HPDE6-E6E7 (cell line): Measurements from ENCODE around the gene ARG2.

Experiments used
- DNase-seq: peaks from one replicate; pipeline ENCODE4 v3.0.0; 2011; ENCODE audit warnings: missing footprints; ENCODE audit errors: extremely low spot score

The ARG2 gene

DNA sequence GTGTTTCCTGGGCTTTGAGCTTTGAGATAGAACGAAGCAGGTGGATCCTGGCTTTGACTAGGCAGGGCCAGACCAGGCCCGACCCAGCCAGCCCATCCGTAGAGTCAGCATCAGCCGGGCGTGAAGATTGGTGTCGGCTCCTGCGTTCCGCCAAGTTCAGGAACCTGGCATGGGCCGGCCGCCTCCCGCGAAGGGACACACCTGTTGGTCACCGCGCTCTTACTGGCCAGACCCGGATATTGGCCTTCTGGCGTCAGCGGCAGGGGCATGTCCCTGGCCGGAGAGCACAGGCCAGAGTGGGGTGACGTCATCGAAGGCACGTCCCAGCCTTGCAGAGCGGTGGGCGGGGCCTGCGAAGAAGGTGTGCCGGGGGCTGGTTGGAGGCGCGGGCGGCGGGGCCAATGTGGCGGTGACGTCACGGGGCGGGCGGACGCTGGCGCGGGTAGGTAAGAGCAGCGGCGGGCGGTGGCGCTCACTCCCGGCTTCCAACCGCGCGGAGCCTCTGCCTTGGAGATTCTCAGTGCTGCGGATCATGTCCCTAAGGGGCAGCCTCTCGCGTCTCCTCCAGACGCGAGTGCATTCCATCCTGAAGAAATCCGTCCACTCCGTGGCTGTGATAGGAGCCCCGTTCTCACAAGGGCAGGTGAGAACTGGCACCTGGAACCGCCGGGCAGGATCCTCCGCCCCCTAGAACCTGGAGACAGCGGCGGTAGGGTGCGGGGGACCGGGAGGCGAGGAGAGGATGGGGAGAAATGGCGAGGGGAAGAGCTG is at the start of gene ARG2:
Gene ARG2, plus strand, starts transcription at position 475 of the 771 bp plus-strand sequence. Its CDS starts 58 bp downstream, at position 533.
- peak; percentile 85 for DNase-seq

DNA sequence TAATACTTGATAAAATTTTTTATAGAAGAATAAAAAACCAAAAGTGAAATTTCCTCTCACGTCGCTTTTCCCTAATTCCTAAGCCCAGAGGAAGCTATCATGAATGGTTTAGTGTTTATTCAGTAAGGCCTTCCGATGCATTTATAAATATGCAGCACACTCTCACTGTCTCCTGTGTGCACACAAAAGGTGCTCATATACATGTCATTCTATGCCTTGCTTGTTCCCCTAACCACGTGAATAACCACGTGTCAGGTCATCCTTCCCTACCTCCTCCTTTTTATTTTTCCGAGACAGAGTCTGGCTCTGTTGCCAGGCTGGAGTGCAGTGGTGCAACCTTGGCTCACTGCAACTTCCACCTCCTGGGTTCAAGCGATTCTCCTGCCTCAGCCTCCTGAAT is 49.3 kb upstream of the ARG2 start:
- DNase-seq = no peak

DNA sequence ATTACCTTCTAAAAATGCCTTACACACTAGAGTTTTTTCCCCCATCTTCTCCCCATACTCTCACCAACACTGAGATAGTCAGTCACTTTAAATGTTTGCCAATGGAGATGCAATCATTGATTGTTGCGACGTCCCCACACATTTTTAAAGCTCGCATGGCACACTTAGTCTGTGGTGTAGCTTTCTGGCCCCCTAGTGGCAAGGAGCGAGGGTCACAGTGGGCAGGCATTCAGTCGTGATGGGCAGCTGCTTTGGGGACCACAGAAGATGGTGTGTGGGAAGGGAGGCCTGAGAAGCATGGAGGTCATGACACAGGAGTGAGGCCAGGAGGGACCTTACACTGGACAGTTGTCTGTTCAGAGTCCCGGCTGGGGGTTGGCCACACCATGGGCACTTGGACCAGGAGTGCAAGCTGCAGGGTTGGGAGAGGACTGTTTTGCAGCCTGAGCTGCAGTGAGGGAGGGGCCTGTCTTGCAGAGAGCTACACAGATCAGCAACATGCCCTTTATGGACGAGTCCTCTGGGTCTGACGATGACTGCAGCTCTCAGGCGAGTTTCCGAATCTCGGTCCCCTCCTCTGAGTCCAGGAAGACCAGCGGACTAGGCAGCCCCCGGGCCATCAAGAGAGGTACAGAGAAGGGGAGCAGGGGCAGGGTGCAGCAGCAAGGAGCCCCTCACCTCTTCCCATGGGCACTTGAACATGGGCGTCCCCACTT is 48.3 kb upstream of the ARG2 start:
- DNase-seq = peak; percentile 63

DNA sequence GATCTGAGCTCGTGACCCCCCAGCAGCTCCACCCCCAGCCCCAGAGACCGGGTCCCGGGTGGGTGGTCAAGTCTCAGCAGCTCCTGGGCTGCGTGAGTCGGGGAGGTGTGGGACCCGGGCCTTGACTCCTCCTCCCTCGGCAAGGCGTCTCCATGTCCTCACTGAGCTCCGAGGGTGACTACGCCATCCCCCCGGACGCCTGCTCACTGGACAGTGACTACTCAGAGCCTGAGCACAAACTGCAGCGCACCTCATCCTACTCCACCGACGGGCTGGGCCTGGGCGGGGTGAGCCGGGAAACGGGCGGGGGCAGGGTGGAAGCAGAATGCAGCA is 47.8 kb upstream of the ARG2 start:
- DNase-seq = no peak

DNA sequence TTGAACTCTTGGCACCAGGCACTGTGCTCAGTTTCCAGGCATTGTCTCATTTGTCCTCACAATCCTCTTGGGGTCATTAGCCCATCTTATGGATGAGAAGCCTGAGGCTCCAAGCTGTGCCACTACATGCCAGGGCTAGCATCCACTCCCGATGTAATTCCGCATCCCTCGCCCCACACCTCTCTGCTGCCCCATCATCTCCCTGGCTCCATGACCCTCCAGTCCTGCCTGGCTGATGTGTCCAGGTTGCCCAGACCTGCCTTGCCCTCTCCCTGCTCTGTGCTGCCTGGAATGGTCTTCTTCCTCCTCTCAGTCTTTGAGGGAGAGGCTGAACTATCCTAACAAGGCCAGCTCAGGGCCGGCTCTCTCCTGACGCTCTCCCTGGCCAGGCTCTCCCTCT is 47.1 kb upstream of the ARG2 start:
- no peak for DNase-seq

DNA sequence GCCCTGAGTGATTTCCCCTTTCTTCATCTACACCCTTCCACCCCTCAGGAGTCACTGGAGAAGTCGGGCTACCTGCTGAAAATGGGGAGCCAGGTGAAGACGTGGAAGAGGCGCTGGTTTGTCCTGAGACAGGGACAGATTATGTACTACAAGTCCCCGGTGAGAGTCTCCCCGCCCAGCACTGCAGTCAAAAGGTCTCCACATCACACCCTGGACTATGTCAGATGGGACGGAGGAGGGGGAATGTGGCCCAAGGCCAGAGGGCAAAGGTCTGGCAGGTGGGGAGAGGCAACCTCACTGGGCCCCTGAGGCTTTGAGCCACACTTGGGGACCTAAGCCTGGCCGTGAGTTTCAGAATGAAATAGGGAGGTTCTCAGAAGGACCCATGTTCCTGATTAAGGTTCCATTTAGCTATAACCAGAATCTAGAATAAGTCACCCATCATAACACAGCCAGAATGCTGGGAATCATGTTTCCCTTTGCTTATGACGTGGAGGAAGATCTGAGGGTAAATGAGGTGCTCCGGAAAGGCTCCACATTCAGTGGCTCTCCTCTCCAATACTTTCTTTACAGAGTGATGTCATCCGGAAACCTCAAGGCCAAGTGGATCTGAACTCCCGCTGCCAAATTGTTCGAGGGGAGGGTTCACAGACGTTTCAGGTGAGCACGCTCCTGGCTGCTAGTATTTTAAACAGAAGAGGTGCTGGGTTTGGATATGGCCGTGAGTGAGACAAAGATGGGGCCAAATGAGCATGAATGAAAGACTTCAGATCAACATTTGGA is 46.3 kb upstream of the ARG2 start:
- DNase-seq = no peak

DNA sequence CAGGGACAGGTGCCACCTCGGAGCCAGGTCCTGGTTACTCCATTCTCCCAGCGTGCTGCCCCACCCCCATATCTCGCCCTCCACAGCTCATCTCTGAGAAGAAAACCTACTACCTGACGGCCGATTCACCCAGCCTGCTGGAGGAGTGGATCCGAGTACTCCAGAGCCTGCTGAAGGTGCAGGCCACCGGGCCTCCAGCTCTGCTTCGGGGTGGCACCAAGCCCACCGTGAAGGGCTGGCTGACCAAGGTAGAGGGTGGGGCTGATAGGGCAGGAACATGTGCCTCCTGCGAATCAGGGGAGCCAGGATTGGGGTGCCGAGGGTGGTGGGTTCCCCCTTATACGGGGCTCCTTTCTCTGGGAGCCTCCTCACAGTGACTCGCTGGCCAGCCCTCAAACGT is 45.6 kb upstream of the ARG2 start:
- no peak for DNase-seq

DNA sequence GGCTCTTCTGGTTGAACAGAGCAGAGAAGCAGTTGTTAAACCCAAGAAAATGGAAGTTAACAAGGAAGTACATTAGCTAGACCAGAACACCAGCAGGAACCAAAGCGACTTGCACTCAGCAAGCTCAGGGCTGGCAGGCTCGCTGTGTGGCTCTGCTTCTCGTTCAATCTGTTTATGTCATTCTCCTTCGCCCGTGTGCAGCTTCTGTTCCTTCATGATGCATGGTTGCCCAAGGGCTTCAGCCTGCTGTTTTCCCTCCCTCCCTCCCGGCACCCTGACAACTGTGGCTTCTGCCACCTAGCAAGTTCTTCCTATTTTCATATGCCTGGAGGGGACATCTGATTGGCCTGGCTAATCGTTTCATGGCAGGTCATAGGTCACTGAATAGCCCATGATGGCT is 44.9 kb upstream of the ARG2 start:
- DNase-seq = no peak

DNA sequence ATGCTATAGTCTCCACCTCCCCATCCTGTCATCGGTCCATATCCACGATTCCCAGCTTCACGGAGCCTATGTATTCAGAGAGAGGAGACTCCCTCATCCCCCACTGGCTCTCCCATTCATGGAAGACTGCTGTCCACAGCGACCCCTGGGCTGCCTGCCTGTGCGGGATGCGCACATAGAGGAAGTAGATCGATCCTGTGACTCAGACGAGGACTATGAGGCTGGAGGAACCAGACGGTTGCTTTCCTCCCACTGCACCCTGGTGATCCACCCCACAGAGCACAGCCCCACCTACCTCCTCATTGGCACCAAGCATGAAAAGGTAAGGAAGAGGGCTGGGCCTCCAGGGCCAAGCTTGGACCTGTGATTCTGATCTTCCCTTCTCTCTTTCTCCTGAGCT is 44.0 kb upstream of the ARG2 start:
- DNase-seq = peak; percentile 67

DNA sequence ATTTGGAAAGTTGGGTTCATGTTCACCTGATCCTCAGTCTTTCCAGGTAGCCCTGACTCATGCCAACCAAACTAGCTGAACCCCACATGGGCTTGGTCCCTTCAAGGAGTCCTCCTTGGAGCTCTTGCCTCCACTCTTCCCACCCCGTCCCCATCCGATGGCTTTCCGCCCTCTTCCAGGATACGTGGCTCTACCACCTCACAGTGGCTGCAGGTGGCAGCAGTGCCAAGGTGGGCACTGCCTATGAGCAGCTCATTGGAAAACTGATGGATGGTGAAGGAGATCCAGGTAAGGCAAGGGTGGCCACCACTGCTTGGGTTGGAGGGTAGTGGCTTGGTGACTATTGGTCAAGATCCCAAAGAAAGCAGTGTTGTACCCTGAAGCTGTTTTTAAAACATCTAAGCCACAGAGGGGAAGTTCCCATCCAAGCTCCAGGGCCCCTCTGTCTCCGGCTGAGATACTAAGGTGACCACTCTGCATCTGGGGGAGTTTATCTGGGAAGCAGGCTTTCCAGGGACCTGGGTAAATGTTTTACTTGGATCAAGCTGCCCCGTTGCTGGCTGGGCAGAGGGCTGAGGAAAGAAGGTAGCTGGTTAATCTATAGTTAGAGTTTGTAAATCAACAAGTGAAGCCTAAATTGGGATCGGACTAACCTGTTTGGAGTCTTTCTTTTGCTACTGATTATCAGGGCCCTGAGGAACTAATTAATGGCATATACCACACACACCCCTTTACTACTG is 43.3 kb upstream of the ARG2 start:
- no peak for DNase-seq

DNA sequence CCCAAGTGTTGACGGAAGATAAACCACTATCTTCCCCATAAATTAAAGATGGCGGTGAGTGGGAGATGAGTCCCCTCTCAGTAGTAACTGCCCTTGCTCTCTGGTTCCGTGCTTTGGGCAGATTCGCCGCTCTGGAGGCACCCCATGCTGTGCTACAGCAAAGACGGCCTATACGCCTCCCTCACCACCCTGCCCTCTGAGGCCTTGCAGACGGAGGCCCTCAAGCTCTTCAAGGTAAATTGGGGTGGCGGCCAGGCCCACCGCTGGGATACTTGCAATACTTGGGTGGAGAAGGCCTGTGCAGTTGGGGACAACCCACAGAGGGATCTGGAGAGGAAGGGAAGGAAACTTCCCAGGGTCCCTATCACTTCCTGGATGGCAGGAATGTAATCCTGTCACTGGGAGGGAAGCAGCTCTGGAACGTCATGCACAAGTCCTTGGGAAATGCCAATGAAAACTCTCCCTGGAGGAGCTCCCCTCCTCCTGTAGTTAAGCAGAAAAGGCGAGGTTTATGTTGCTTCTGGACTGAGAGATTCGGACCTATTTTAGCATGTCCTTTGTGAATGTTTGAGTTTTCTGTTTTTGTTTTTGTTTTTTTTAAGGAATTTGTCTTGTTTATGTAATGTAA is 42.4 kb upstream of the ARG2 start:
- DNase-seq = no peak

DNA sequence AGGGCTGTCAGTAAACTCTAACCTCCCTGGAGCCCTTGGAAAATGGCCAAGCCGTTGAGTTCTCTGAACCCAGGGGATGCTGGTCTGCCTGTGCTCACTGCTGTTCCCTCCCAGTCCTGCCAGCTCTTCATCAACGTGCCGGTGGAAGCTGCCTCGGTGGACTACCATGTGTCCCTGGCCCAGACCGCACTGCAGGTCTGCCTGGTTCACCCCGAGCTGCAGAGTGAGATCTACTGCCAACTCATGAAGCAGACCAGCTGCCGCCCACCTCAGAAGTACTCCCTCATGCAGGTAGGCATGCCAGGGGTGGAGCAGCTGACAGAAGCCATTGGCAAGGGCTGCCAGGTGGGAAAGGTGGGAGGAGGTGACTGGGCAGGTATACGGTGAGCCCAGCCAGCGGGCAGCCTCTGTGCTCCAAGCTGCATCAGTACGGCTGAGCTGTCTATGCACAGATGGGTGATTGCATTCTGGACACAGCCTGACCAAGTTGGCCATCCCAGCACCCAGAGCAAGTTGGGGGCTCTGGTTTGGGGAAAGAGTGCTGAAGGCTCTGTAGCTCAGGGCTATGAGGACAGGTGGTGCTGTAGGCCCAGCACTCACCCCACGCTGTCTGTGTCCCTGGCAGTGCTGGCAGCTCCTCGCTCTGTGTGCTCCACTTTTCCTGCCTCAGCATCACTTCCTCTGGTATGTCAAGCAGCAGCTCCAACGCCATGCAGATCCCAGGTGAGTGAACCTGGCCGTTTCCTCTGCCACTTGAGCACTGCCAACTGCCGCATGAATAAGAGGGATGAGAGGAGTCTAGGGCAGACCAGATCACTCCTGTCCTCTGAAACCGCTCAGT is 41.6 kb upstream of the ARG2 start:
- DNase-seq = no peak

DNA sequence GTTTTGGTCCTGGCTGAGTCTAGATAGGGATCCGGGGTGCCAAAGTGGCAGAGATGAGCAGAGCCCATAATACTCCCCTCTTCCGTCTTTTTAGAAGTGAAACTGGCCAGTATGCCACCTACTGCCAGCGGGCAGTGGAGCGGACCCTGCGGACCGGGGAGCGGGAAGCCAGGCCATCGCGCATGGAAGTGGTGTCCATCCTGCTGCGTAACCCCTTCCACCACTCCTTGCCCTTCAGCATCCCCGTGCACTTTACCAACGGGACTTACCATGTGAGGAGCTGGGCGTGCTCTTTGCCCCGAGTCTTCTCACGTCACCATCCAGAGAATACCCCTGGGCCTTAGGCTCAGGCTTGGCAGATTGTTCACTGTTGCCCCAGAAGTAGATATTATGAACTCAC is 40.7 kb upstream of the ARG2 start:
- DNase-seq = no peak

DNA sequence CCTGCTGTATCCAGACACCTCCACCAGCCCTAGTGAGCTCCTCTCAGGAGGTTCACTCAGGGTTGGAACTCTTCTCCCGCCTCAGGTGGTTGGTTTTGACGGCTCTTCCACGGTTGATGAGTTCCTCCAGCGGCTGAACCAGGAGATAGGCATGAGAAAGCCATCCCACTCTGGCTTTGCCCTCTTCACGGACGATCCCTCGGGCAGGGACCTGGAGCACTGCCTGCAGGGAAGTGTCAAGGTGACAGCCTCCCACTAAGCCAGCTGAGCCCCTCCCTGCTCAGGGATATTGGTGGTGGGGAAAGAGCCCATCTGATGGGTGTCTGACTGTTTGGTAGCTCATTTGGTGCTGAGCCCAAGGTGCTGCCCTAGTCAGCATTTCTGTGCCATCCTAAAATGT is 40.1 kb upstream of the ARG2 start:
- no peak for DNase-seq

DNA sequence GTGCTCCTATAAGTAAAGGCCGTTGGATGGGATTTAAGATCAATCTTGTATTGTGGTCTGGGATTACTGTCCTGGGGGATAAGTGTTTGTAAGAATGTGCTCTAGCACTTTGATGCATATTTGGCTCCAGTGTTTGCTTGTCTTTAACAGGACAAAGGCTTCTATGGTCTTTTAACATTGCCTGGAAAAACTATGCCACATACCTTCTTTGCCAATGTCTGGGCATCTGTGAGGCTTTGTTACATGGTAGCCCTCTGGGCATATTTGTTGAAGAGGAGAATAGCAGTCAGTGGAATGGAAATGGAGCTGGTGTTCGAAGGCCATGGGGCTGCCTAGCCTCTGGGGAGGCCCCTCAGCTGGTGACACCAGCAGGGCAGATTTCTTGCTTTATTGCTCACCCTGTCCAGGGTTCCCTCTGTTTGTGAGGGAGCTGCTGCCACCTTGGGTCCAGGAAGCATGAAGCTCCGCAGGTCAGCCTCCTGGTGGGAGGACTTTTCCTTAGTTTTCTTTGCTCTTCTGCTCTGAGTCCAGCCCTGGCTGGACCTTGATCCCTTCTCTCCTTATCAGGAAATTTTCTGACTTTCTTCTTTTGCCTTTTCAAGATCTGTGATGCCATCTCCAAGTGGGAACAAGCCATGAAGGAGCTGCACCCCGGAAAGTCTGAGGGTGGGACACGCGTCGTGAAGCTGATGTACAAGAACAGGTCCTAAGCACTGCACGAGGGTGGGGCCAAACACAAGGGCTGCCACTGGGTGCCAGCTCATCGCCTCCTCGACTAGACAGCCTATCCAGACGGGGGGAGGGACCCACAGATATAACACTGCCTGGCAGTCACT is 39.2 kb upstream of the ARG2 start:
- DNase-seq = no peak

DNA sequence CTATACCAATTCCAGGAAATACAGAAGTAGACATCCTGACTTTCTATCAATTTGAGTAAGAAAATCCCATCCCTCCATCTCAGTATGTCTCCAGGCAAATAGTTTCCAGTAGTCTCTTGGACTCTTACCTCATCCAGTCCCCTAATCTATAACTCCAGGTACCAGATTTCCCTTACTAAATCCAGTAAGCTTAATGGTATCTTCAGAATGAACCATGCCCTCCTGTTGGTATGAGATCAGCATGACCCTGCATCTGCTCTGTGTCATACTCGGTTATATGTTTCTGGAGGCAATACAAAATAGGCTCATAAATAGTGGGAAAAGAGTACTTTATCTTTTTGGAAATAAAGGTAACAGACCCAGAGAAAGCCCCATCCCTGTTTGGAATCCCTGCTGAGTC is 38.1 kb upstream of the ARG2 start:
- DNase-seq = no peak

DNA sequence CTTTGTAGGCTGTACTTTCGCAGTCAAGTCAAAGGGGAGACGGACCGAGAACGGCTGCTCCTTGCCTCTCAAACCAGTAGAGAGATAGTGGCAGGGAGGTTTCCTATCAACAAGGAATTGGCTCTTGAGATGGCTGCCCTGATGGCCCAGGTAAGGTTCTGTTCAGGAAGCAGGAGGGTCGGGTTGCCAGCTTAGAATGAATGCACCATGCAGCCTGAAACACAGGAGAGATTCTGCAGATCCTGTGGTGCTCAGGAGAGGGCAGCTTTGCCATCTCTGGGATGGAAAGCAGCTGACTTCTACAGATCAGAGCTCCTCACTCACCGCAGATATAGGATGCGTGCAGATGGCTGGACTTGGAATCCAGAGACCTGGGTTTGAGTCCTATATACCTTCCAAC is 37.7 kb upstream of the ARG2 start:
- no peak for DNase-seq

DNA sequence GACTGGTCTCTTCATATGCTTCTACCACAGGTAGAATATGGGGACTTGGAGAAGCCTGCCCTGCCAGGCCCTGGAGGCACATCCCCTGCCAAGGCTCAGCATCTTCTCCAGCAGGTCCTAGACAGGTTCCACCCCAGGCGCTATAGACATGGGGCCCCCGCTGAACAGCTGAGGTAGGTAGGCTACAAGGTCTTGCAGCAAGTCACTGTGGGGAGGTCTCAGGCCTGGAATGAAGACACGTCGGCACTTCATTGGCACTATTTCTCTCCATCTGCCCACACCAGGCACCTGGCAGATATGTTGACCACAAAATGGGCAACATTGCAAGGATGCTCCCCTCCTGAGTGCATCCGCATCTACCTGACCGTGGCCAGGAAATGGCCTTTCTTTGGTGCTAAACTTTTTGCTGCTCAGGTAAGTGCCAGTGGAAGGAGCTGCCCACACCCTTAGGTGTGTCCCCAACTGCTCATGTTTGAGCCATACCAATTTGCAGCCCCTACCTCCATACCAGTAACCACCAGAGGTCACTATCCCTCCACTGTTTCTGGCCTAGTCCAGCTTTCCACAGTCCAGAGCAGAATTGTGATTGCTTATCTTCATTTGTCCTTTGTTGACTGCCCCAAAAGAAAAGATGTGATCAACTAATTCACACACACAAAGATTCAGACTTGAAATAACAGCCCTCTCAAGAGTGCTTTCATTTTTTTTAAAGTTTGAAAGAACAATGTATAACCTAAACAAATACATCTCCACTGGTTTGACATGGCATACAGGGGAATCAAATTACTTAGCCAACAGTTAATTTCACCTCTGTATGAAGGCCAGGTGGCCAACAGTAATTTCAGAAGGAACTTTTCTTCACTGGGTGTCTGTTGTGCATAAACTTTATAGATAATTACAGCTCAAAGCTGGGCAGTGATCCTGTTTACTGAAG is 35.7 kb upstream of the ARG2 start:
- DNase-seq = peak; percentile 72

DNA sequence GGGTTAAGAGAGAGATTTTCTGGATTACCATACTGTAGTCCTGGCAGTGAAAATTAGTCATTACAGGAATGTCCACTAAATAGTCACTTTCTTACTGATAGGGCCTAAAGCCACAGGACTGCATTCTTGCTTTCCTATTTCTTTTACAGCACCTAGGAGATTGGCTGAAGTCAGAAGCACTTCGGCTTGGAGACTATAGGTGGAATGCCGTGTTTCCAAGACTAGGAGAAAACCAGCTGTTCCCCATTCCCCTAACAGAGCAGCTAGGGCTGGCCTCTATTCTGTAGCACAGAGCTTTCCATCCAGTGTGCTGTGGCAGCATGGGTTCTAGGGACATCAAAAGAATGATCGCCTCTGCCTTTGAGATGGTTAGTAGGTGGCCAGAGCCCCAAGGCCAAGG is 34.7 kb upstream of the ARG2 start:
- no peak for DNase-seq
